Trophoblast cell (in vitro differentiated cells and primary cell): ENCODE data around the gene GSTA1. TPM values are rescaled to one million over a fixed set of nuclear protein-coding genes. Genes with fewer than 3 reads are reported as not detected.
"Not testable (repeated sequence)": the region's sequence is repeated elsewhere in the genome, so short reads cannot be mapped to it uniquely, and the experiment has no call there.

Experiments
- DNase-seq, 2 donors: peaks; one replicate each; pipeline ENCODE4 v3.0.0-alpha.2; 2016
- H2AFZ ChIP-seq: 2 replicates; pipeline ENCODE4 v1.6.1; 2013; ENCODE audit warnings: low read length, moderate library complexity, mild to moderate bottlenecking; ENCODE audit not compliant: insufficient read depth, poor library complexity
- H2AK5ac ChIP-seq: 2 replicates; pipeline ENCODE4 v1.6.1; 2013; ENCODE audit warnings: mild to moderate bottlenecking, low read length
- H2BK120ac ChIP-seq: 2 replicates; pipeline ENCODE4 v1.6.1; 2013; ENCODE audit warnings: low read length, mild to moderate bottlenecking, moderate library complexity; ENCODE audit not compliant: insufficient read depth, poor library complexity
- H2BK12ac ChIP-seq: 2 replicates; pipeline ENCODE4 v1.6.1; 2013; ENCODE audit warnings: mild to moderate bottlenecking, low read length, moderate library complexity
- H2BK5ac ChIP-seq: 2 replicates; pipeline ENCODE4 v1.6.1; 2013; ENCODE audit warnings: low read length, low read depth, moderate library complexity, mild to moderate bottlenecking; ENCODE audit not compliant: poor library complexity
- H3K14ac ChIP-seq: 2 replicates; pipeline ENCODE4 v1.6.1; 2013; ENCODE audit warnings: mild to moderate bottlenecking, low read length
- H3K18ac ChIP-seq: 2 replicates; pipeline ENCODE4 v1.6.1; 2013; ENCODE audit warnings: mild to moderate bottlenecking, low read length
- H3K23ac ChIP-seq: 2 replicates; pipeline ENCODE4 v1.6.1; 2013; ENCODE audit warnings: low read length
- H3K27ac ChIP-seq: 2 replicates; pipeline ENCODE4 v1.5.1; 2013; ENCODE audit warnings: low read depth, mild to moderate bottlenecking, inconsistent platforms, low read length, moderate library complexity
- H3K27me3 ChIP-seq: 2 replicates; pipeline ENCODE4 v1.6.1; 2013; ENCODE audit warnings: inconsistent platforms, mild to moderate bottlenecking, low read length, moderate library complexity; ENCODE audit not compliant: insufficient read depth
- H3K36me3 ChIP-seq, 2 experiments: 1 replicate in 1 of 2; 2 replicates in 1 of 2; pipeline ENCODE4 v1.6.1; 2013; ENCODE audit warnings: low read length in 2 of 2, mild to moderate bottlenecking in 2 of 2, moderate library complexity in 1 of 2; ENCODE audit not compliant: insufficient read depth in 2 of 2, control insufficient read depth in 1 of 2
- H3K4ac ChIP-seq: 2 replicates; pipeline ENCODE4 v1.6.1; 2013; ENCODE audit warnings: low read depth, mild to moderate bottlenecking, low read length, moderate library complexity
- H3K4me1 ChIP-seq, 2 experiments: 1 replicate in 1 of 2; 2 replicates in 1 of 2; pipeline ENCODE4 v1.6.1; 2013; ENCODE audit warnings: low read length in 2 of 2, mild to moderate bottlenecking in 2 of 2, moderate library complexity in 1 of 2; ENCODE audit not compliant: insufficient read depth in 2 of 2, control insufficient read depth in 1 of 2
- H3K4me2 ChIP-seq: 2 replicates; pipeline ENCODE4 v1.6.1; 2013; ENCODE audit warnings: inconsistent platforms, mild to moderate bottlenecking, low read length, moderate library complexity
- H3K4me3 ChIP-seq: 2 replicates; pipeline ENCODE4 v1.5.1; 2013; ENCODE audit warnings: mild to moderate bottlenecking, low read depth, low read length, inconsistent platforms
- H3K79me1 ChIP-seq: one replicate; pipeline ENCODE4 v1.6.1; 2013; ENCODE audit warnings: low read length
- H3K79me2 ChIP-seq: 2 replicates; pipeline ENCODE4 v1.6.1; 2013; ENCODE audit warnings: low read length, mild to moderate bottlenecking; ENCODE audit not compliant: control insufficient read depth, insufficient read depth, poor library complexity
- H3K9ac ChIP-seq: 2 replicates; pipeline ENCODE4 v1.6.1; 2013; ENCODE audit warnings: mild to moderate bottlenecking, low read length
- H3K9me3 ChIP-seq: 2 replicates; pipeline ENCODE4 v1.6.1; 2013; ENCODE audit warnings: low read depth, mild to moderate bottlenecking, control low read depth, inconsistent platforms, low read length; ENCODE audit not compliant: insufficient read depth
- H4K12ac ChIP-seq: 2 replicates; pipeline ENCODE4 v1.6.1; 2013; ENCODE audit warnings: low read depth, mild to moderate bottlenecking, low read length, moderate library complexity
- H4K8ac ChIP-seq: 2 replicates; pipeline ENCODE4 v1.6.1; 2013; ENCODE audit warnings: low read depth, mild to moderate bottlenecking, low read length, moderate library complexity
- H4K91ac ChIP-seq: one replicate; pipeline ENCODE4 v1.6.1; 2013; ENCODE audit warnings: low read depth, mild to moderate bottlenecking, low read length, moderate library complexity
- WGBS: extraction: QIAGEN DNeasy Blood & Tissue Kit; methylation state at CpG from one replicate; pipeline ENCODE4 v1.1.7; 2013; ENCODE audit warnings: missing lambda C conversion rate; ENCODE audit not compliant: insufficient read length, insufficient coverage; ENCODE audit errors: extremely low coverage; 5-methylcytosine and 5-hydroxymethylcytosine counted together
- polyA plus RNA-seq: library from polyadenylated mRNA; stranded (reverse); fragments of 200-250 nt; gene quantifications from 2 replicates; pipeline ENCODE4 v1.2.3, GENCODE V29; 2013

The GSTA1 gene
- 0.15 and 0.21 TPM in 2 replicates for polyA plus RNA-seq

DNA sequence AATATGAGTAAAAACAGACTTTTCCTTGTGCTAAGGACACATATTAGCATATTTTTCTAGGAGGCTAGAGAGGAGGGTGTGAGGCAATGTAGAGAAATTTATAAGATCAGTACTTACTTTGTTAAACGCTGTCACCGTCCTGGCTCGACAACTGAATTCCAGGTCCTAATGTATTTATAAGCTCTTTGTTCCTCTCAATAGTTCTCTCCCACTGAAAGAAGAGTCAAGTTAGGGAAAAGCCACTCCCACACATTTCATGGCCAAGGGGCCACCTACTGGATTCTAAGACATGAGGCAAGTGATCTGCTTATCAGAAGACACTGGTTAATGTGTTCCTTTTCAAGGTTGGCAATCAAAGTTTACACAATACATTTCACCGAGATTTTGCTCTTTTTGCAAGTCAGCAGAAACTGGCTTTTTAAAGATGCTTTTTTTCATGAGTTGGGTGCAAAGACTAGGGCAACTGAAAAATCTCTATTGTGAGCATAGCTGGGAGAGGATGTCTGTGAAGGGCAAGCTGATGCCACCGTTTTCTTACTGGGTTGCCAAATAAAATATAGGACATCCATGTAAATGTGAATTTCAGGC lies at the start of gene GSTA1:
Gene GSTA1 (minus strand): TSS at position 149 of the 588 bp plus-strand sequence. CDS start 4,549 bp downstream, outside the sequence.
- H3K4ac ChIP-seq, H3K23ac ChIP-seq, H3K14ac ChIP-seq, H3K27me3 ChIP-seq, H2BK5ac ChIP-seq, H3K79me2 ChIP-seq, H2BK120ac ChIP-seq, H3K27ac ChIP-seq, H3K9me3 ChIP-seq, H3K4me1 ChIP-seq, H4K8ac ChIP-seq, H2AK5ac ChIP-seq, H3K18ac ChIP-seq, H3K36me3 ChIP-seq, H4K12ac ChIP-seq, H3K4me3 ChIP-seq, H3K9ac ChIP-seq, H3K4me2 ChIP-seq, H4K91ac ChIP-seq, H3K79me1 ChIP-seq, H2AFZ ChIP-seq, H2BK12ac ChIP-seq: not testable (repeated sequence)
- DNase-seq = peak in 1 of 2 donors; percentile 2
- WGBS = no CpG with 5 or more reads among the region's 5 CpGs

- no peak overlapping the region for H3K4me2 ChIP-seq
- H2AFZ ChIP-seq = no peak overlapping the region
- no peak overlapping the region for H3K4ac ChIP-seq
- no peak overlapping the region for H3K4me3 ChIP-seq
- H4K8ac ChIP-seq = no peak overlapping the region
- no peak overlapping the region for H2BK5ac ChIP-seq
- no peaks in the 10 kb centered on the region for H3K79me2 ChIP-seq
- no peaks in the 10 kb centered on the region for H3K36me3 ChIP-seq
- no peak for DNase-seq
- H2BK120ac ChIP-seq = no peak overlapping the region
- H3K27me3 ChIP-seq = no peaks in the 10 kb centered on the region
- H4K91ac ChIP-seq = no peak overlapping the region
- H2BK12ac ChIP-seq = no peak overlapping the region
- no peak overlapping the region for H3K14ac ChIP-seq
- H4K12ac ChIP-seq = no peak overlapping the region
- H3K9me3 ChIP-seq = peaks cover 4% of the 10 kb centered on the region
- no peaks in the 10 kb centered on the region for H3K79me1 ChIP-seq
- no peak overlapping the region for H3K27ac ChIP-seq
- no peak overlapping the region for H2AK5ac ChIP-seq
- no peak overlapping the region for H3K9ac ChIP-seq
- no peak overlapping the region for H3K23ac ChIP-seq
- WGBS = no CpG with 5 or more reads among the region's 4 CpGs
- no peak overlapping the region for H3K18ac ChIP-seq
- no peaks in the 10 kb centered on the region for H3K4me1 ChIP-seq
These were observed 45.5 kb upstream of the GSTA1 start for GRCh38 chr6:52849137-52849536.

DNA sequence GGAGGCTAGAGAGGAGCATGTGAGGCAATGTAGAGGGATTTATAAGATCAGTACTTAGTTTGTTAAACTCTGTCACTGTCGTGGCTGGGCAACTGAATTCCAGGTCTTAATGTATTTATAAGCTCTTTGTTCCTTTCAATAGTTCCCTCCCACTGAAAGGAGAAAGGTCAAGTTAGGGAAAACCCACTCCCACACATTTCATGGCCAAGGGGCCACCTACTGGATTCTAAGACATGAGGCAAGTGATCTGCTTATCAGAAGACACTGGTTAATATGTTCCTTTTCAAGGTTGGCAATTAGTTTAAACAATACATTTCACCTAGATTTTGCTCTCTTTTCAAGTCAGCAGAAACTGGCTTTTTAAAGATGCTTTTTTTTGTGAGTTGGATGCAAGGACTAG lies 42.4 kb upstream of the GSTA1 start:
- no peak overlapping the region for H3K27ac ChIP-seq
- H3K79me2 ChIP-seq = no peaks in the 10 kb centered on the region
- no peak overlapping the region for H4K91ac ChIP-seq
- no peaks in the 10 kb centered on the region for H3K27me3 ChIP-seq
- no peak overlapping the region for H4K12ac ChIP-seq
- no peak overlapping the region for H2AK5ac ChIP-seq
- no peak overlapping the region for H2BK12ac ChIP-seq
- no peak overlapping the region for H3K14ac ChIP-seq
- no peak for DNase-seq
- H2BK120ac ChIP-seq = no peak overlapping the region
- no peak overlapping the region for H2AFZ ChIP-seq
- H3K23ac ChIP-seq = no peak overlapping the region
- H3K9ac ChIP-seq = no peak overlapping the region
- no peak overlapping the region for H4K8ac ChIP-seq
- H2BK5ac ChIP-seq = no peak overlapping the region
- peaks cover 4% of the 10 kb centered on the region for H3K9me3 ChIP-seq
- no peaks in the 10 kb centered on the region for H3K79me1 ChIP-seq
- no peak overlapping the region for H3K4ac ChIP-seq
- H3K4me3 ChIP-seq = no peak overlapping the region
- no peak overlapping the region for H3K4me2 ChIP-seq
- no peaks in the 10 kb centered on the region for H3K36me3 ChIP-seq
- H3K18ac ChIP-seq = no peak overlapping the region
- no peaks in the 10 kb centered on the region for H3K4me1 ChIP-seq
- WGBS = no CpG with 5 or more reads among the region's 1 CpG

- no peak overlapping the region for H2BK5ac ChIP-seq
- no peaks in the 10 kb centered on the region for H3K36me3 ChIP-seq
- no peak overlapping the region for H2AFZ ChIP-seq
- H3K23ac ChIP-seq = no peak overlapping the region
- H3K27ac ChIP-seq = no peak overlapping the region
- H4K91ac ChIP-seq = no peak overlapping the region
- no peak overlapping the region for H2BK120ac ChIP-seq
- H3K9ac ChIP-seq = no peak overlapping the region
- no peak overlapping the region for H3K18ac ChIP-seq
- H3K4me3 ChIP-seq = no peak overlapping the region
- H3K4me1 ChIP-seq = peaks cover 0 to 3% of the 10 kb centered on the region in 2 experiments
- H3K4me2 ChIP-seq = no peak overlapping the region
- H4K8ac ChIP-seq = no peak overlapping the region
- H3K79me1 ChIP-seq = no peaks in the 10 kb centered on the region
- H2AK5ac ChIP-seq = no peak overlapping the region
- no peaks in the 10 kb centered on the region for H3K27me3 ChIP-seq
- no CpG with 5 or more reads among the region's 4 CpGs for WGBS
- no peak overlapping the region for H4K12ac ChIP-seq
- no peaks in the 10 kb centered on the region for H3K79me2 ChIP-seq
- H3K14ac ChIP-seq = no peak overlapping the region
- DNase-seq = no peak
- no peak overlapping the region for H3K4ac ChIP-seq
- H3K9me3 ChIP-seq = peaks cover 2% of the 10 kb centered on the region
- H2BK12ac ChIP-seq = no peak overlapping the region
These were observed 40.0 kb upstream of the GSTA1 start for GRCh38 chr6:52843605-52844004.
